ENCODE measurements around the gene MYO15B. TPM values are rescaled to one million over a fixed set of nuclear protein-coding genes. Genes with fewer than 3 reads are reported as not detected.

Gene MYO15B
- total RNA-seq, 3 donors from 2014 or later, result 591 to 1,071 (median 660) TPM

DNA sequence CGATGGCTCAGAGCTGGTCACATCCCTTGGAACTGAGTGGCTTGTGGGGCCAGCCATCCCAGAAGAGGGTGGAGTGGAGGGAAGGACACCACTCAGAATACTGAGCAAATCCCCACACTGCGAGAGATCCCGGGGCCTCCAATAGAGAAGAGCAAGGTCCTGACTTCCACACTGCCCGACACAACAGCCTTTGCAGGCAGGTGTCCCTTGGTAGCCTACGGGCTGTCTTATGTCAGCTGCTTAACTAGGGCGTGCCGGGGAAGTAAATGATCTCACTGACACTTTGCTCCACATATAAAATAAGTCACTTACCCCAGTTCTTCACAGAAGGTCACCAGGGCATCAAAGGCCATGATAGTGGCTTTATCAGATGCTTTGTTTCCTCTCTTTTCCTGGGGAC is 63.3 kb downstream of the MYO15B start:
- DNase-seq (peak; percentile 37 to 52 (median 41)), ATAC-seq (peak; percentile 61)
- intact Hi-C loops (cut with DNase I, micrococcal nuclease), result no loop called here
- Histone ChIP-seq H3K36me3 (ENCODE audit: low read depth) (peaks cover 4% of the 10 kb centered on the region), H3K4me1 (ENCODE audit: low read depth) (peaks cover 10% of the 10 kb centered on the region), H3K9me3 (no peaks in the 10 kb centered on the region), H3K4me3 (no peak overlapping the region)
- TF ChIP-seq, protein P1, sequence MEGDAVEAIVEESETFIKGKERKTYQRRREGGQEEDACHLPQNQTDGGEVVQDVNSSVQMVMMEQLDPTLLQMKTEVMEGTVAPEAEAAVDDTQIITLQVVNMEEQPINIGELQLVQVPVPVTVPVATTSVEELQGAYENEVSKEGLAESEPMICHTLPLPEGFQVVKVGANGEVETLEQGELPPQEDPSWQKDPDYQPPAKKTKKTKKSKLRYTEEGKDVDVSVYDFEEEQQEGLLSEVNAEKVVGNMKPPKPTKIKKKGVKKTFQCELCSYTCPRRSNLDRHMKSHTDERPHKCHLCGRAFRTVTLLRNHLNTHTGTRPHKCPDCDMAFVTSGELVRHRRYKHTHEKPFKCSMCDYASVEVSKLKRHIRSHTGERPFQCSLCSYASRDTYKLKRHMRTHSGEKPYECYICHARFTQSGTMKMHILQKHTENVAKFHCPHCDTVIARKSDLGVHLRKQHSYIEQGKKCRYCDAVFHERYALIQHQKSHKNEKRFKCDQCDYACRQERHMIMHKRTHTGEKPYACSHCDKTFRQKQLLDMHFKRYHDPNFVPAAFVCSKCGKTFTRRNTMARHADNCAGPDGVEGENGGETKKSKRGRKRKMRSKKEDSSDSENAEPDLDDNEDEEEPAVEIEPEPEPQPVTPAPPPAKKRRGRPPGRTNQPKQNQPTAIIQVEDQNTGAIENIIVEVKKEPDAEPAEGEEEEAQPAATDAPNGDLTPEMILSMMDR (IDR thresholded peaks at IDR 0.05), result no peak

DNA sequence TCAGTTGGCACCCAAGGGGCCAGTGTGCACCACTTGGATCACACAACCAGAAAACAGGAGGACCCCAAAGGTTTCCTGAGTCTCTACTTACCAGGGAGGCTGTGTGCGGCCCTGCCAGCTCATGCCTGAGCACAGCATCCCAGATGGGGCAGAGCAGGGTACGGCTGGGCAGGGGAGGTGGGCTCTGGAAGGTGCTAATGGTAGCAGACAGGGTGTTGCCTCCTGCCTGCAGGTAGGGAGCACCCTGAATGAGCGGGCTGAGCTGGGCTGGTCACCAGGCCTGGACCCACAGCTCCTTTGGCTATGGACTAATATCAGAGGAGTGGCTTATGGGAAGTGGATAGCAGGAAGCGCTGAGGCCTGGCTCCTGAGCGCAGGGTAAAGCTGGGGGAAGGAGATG is 64.7 kb downstream of the MYO15B start:
- ATAC-seq (no peak), DNase-seq (peak in 1 of 3 donors; percentile 27)
- TF ChIP-seq, protein P1 (IDR thresholded peaks at IDR 0.05), result no peak
- Histone ChIP-seq H3K4me3 (no peak overlapping the region), H3K36me3 (ENCODE audit: low read depth) (peaks cover 4% of the 10 kb centered on the region), H3K9me3 (no peaks in the 10 kb centered on the region), H3K4me1 (ENCODE audit: low read depth) (no peaks in the 10 kb centered on the region)
- intact Hi-C loops (cut with DNase I, micrococcal nuclease), result no loop called here

DNA sequence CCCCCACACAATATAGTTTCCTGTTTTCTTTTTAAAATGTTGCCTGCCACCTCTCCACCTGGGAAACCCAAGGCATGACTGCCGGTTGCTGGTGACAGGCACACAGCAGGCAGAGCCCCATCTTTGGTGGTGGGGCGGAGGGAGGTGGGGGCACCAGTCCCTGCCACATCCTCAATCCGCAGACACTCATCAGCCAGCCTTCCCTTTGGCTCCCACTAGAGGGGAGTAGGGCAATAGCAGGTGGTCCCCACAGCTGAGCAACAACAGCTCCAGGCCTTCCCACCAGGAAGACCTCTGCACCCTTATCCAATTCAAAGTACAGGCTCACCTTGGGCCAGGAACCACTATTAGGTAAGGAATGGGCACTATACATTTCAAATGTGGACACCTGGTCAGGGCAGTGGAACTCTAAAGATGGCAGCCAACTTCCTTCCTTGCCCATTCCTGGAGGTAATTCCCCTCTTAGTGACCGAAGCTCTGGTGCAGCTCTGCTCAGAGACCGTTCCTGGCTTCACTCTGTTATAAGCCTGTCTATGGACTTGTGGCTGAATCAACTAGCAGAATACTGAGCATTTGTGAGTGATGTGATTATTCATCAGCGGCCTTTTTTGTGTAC is 65.4 kb downstream of the MYO15B start:
- TF ChIP-seq, protein P1 (IDR thresholded peaks at IDR 0.05), result peak; percentile 31
- Histone ChIP-seq H3K9me3 (no peaks in the 10 kb centered on the region), H3K4me1 (ENCODE audit: low read depth) (no peaks in the 10 kb centered on the region), H3K4me3 (no peak overlapping the region), H3K36me3 (ENCODE audit: low read depth) (peaks cover 4% of the 10 kb centered on the region)
- intact Hi-C loops (cut with DNase I, micrococcal nuclease), result no loop called here
- DNase-seq (peak in 1 of 3 donors; percentile 27), ATAC-seq (peak; percentile 48)

DNA sequence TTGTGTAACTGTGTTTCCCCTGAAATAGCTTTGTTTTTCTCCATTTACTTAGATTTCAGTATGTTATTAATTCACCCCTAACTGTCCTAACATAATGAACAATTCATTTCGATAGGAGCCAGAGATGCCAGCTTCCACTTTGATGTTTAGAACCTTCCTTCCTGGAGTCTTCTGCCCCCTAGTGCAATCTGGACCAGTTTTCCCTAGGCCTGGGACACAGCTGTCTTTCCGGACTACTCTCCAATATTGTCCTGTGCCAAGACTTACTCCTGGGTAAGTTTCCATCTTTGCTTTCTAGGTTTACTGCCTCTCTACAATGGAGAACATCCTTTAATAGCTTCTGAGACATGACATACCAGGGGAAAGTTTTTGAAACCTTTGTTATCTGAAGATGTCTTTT is 66.6 kb downstream of the MYO15B start:
- ATAC-seq (peak; percentile 26), DNase-seq (peak in 1 of 3 donors; percentile 25)
- H3K4me3 ChIP-seq, result no peak overlapping the region
- intact Hi-C loops (cut with DNase I, micrococcal nuclease), result no loop called here
- H3K4me1 ChIP-seq (ENCODE audit: low read depth), result no peaks in the 10 kb centered on the region
- peaks cover 4% of the 10 kb centered on the region for H3K36me3 ChIP-seq (ENCODE audit: low read depth)
- no peaks in the 10 kb centered on the region for H3K9me3 ChIP-seq
- TF ChIP-seq, protein P1 (IDR thresholded peaks at IDR 0.05), result no peak

DNA sequence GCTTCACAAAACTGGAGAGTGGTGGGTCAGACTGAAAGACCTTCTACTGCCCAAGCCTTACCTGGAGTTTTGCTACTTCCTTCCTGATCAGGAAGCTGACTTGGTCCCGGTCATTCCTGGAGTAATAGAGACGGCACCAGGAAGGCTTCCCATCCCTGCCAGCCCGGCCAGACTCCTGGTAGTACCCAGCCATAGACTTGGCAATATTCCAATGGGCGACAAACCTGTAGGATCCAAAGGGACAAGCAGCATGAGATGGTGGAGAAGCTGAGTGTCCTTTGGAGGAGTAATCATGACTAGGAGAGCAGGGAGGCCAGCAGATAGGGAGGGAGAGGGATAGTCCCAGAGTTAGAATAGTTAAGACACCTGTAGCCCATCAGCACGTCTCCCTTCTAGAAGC is 70.6 kb downstream of the MYO15B start:
- DNase-seq, result no peak
- Histone ChIP-seq H3K9me3 (no peaks in the 10 kb centered on the region), H3K4me3 (no peak overlapping the region), H3K36me3 (ENCODE audit: low read depth) (no peaks in the 10 kb centered on the region), H3K4me1 (ENCODE audit: low read depth) (no peaks in the 10 kb centered on the region)
- no peak for ATAC-seq
- TF ChIP-seq, protein P1 (IDR thresholded peaks at IDR 0.05), result no peak
- intact Hi-C loops (cut with DNase I, micrococcal nuclease), result no loop called here

DNA sequence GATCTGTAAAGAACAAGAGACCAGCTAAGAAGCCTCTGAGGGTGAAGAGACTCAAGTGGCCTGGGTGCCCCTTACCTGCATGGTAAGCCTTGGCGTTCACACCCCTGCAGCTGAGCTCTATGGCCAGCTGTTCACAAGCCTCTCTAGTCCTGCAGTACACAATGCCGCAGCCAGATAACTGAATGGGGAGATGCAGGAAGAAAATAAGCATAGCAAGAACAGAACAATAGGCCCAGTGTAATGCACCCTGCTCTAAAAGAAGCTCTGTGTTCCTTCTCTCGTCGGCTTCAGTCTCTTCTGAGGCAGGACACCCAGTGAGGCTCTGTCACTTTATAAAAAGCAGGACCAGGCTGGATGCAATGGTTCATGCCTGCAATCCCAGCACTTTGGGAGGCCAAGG is 73.9 kb downstream of the MYO15B start:
- Histone ChIP-seq H3K9me3 (no peaks in the 10 kb centered on the region), H3K4me1 (ENCODE audit: low read depth) (peaks cover 9% of the 10 kb centered on the region), H3K36me3 (ENCODE audit: low read depth) (no peaks in the 10 kb centered on the region), H3K4me3 (no peak overlapping the region)
- TF ChIP-seq, protein P1 (IDR thresholded peaks at IDR 0.05), result no peak
- no peak for DNase-seq
- ATAC-seq, result no peak
- intact Hi-C loops (cut with DNase I, micrococcal nuclease), result no loop called here
